Suppressor macrophage treated with lipopolysaccharide for 4 hours (primary cell): Measurements from ENCODE around the gene SULT6B1.
A peak's percentile ranks its signal among the peaks of the same experiment; 100 is the strongest.
"Not testable (repeated sequence)": the region's sequence is repeated elsewhere in the genome, so short reads cannot be mapped to it uniquely, and the experiment has no call there.

ENCODE experiments used
- DNase-seq: peaks from one replicate; pipeline ENCODE4 v3.0.0-alpha.2; 2020

The SULT6B1 gene, protein sequence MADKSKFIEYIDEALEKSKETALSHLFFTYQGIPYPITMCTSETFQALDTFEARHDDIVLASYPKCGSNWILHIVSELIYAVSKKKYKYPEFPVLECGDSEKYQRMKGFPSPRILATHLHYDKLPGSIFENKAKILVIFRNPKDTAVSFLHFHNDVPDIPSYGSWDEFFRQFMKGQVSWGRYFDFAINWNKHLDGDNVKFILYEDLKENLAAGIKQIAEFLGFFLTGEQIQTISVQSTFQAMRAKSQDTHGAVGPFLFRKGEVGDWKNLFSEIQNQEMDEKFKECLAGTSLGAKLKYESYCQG

DNA sequence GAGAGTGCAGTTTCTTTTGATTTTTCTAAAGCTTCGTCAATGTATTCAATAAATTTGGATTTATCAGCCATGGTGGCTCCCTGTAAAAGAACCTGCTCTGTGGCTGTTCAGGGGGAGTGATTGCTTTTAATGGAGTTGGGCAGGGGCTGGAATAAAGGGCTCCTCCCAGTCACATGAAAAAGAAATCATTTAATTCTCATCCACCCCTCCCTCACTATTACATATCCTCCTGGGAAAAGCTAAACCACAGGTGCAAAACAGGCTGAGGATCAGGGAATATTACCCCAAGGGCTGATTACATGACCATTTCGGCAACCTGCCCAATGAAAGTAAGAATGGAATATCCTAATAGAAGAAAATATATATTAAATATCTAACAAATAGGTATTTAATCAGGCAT lies at the start of gene SULT6B1:
Gene SULT6B1, minus strand, starts transcription at position 101 of the 400 bp plus-strand sequence. Its CDS starts 30 bp downstream, at position 71.
- no peak for DNase-seq

DNA sequence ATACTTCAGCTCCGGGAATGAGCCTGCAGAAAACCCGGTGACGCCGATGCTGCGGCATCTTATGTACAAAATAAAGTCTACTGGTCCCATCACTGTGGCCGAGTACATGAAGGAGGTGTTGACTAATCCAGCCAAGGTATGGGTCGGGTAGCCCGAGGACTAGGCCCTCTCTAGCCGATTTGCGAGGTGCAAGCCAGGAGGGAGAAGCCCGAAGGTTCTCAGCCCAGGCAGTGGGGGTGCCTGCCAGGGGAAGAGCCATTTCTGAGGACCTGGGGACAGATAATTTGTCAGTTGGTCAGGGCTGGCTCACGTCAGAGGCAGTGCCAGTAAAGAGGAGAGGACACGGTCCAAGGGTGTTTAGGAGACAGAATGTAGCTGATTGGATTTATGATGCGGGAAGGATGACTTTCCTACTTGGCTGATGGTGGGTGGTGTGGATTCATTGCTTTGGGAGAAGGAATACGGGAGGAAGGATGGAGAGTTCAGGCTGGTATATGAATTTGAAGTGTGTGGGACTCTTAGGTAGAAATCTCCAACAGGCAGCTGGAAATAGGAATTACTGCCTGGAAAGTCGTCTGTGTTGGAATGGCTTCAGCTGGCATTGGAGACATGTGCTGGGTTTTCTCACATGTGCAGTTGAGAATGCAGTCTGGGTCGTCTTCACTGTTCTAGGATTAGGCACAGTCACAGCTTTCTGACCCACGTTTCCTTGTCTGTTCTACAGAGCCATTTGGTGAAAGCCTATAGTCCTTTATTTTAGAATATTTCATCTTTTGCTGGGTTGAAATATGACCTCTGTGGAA lies 43.9 kb upstream of the SULT6B1 start:
- peak; percentile 16 for DNase-seq

DNA sequence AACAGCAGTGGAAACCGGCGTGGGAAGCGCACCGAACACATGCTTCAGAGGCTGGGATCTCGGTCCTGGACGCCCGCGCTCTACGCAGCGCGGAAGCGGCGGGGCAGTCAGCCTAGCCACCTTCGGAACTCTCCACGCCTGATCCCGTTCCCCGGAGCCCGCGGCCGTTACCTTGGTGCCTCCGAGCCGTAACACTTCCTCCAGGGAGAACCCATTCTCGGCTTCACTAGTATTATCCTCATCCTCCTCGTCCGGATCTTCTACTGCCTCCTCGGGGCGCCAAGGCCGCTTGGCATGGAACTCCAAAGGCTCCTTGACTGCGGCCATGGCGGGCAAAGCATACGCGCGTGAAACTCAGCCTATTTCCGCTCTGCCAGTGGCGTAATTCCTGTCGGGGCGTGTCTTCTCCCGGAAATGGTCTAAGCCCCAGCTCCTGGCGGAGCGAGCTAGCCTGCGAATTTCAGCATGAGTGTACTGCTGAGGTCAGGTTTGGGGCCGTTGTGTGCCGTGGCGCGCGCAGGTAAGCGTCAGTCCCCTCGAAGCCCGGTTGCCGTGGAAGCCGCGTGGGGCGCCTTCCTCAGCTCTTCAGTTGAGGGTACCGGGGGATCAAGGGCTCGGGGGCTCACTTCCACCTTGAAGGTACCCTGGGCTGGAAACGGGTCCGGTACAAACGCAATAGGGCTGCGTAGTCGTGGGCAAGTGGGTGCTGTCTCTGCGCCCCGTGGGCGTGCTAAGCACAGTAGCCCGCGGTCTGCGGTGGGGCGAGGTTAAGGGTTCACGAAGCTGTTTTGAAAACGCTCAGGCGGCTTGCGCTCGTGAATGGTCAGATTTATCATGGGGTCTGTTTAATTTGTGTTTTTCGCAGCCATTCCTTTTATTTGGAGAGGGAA lies 43.0 kb upstream of the SULT6B1 start, which contains the start of the genes CEBPZ and NDUFAF7:
Gene CEBPZ, minus strand, starts transcription at position 356 of the 890 bp plus-strand sequence. Its CDS starts 29 bp downstream, at position 327.
Gene NDUFAF7, plus strand, starts transcription at position 418 of the 890 bp plus-strand sequence. Its CDS starts 48 bp downstream, at position 466.
- peak; percentile 95 for DNase-seq

DNA sequence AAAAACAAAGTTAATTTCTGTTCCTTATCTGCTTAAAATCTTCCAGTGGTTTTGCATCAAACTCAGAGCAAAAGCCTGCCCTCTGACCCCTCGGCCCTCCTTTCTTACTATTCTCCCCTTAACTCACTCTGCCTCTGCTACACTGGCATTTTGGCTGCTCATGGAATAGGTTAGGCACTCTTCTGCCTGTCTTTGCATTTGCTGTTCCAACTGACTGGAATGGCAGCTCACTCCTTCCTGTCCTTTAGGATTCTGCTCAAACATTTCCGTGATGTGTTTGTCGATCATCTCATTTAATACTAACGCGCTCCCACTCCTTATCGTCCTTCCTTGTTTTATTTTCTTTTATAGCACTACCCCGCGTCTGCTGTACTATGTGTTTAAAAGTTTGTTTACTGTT lies 42.1 kb upstream of the SULT6B1 start:
- peak; percentile 7 for DNase-seq

DNA sequence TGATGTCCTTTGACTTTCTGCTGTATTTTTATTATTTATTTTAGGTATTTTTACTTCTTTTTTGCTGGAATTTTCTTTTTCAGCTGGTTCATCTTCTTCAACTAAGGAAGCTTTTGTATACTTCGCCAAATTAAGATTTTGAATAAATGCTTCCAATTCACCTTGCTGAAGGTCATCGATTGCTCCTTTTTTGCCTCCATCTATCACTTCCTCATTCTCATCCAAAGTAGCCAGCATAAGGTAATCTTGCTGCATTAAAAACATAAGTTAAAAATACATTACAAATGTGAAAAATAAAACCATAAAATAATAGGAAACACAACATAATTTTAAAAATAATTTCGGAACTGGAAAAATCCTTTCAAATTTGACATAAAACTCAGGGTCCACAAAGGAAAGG lies 40.3 kb upstream of the SULT6B1 start:
- DNase-seq, result no peak

DNA sequence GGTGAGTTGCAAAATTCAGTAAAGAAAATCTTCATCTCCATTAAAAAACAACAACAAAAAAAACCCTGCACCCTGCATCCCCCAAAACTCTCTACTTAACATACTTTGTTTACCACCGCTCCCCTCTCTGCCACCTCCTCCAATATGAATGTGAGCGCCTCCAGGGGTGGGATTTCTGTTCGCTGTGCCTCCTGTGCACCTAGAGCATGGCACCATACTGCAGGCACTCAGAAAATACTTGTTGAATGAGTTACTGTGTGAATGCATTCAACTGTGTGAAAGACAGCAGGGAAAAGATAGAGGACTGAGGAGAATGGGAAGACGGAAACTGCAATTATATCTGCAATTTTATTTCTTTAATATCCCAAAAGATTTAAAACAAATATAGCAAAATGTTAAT lies 38.4 kb upstream of the SULT6B1 start:
- no peak for DNase-seq

DNA sequence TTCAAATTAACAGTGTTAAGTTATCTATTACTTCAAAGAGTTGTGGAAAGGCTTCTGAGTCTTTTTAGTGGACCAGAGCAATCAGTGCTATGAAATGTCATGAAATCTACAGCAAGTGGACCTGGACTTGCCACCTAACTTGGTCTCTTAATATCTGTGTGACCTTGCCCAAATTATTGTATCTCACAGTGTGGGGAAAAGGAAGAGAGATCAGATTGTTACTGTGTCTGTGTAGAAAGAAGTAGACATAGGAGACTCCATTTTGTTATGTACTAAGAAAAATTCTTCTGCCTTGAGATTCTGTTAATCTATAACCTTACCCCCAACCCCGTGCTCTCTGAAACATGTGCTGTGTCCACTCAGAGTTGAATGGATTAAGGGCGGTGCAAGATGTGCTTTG lies 36.7 kb upstream of the SULT6B1 start:
- not testable (repeated sequence) for DNase-seq

DNA sequence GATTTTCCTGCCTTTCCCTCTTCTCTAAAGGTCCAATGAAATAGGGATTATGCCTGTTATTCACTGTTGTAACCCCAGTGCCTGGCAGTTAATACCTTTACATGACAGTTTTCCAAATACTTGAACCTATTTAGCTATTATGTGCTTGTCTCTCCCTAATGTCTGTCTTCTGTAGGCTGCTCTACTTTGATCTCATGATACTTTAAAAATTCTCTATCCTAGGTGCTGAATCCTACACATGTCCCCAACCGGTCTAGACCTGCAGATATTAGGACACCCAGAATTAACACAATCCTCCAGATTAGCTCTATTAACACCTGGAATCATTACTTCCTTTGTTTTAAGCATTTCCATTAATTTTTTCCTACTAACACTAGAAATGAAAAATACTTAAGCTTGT lies 35.6 kb upstream of the SULT6B1 start:
- no peak for DNase-seq

DNA sequence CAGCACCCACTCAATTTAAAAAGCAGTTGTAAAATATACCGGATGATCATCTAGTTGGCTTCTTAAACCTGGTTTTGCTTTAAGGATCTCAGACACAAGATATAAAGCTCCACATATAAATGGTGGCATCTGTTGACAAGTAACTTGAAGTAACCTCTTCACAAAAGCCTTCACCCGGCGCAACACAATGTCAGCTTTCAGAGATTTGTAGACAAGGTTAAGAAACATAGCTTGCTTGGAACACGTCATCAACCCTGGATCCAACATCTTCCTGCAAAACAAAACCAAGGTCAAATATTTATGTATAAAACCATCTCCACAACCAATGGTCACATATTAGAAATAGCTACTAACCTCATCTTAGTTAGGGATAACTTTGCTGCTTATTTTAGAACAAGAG lies 34.7 kb upstream of the SULT6B1 start:
- DNase-seq, result no peak

DNA sequence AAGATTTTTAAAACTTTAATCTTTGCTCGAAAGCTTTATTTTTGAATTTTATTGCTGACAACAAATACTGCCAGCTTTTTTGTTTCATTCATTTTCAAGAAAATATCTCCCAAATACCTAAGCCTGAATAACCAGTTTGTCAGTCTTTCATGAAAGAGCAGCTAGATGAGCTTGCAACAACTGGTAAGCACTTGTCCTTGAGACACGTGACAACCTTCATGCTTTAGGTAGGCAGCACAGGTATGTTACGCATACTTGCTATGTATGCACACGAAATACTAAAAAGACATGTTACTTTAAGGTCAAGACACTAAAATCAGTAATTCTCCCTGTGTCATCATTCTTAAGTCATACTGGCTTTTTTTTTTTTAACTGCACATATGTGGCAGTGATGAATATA lies 30.6 kb upstream of the SULT6B1 start:
- no peak for DNase-seq

DNA sequence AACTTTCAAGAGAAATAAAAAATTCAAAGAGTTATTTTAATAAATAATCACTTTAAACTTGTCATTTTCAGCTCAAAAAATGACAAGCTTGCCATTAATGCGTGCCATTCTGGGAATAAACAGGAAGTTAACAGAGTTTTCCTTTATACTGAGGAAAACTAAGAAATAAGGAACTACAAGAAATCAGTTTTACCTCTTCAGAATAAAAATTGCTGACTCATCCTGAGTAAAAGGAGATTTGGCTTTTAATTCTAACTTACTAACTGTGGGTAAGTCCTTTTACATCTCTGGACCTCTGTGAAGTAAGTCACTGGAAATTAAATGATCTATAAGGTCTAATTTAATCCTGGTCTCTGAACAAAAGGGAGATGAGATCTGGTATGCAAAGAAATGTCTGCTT lies 26.8 kb upstream of the SULT6B1 start:
- peak; percentile 36 for DNase-seq

DNA sequence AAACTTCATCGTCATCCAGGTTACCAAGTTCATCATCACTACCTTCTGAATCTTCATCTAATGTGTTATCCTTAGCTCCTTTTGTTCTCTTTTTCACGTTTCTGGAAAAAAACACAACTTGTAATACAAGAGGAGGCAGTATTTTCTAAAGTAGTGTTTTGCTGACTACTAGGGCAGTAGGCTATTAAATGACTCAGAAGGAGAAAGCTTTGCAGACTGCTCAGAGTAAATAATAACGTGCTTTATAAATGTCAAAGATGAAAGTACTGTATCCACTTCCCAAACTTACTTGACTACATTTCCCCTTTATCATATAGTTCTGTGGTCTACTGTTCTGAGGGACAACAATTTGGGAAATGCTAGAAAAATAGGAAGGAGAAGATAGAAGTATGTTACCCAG lies 23.5 kb upstream of the SULT6B1 start:
- DNase-seq, result no peak

DNA sequence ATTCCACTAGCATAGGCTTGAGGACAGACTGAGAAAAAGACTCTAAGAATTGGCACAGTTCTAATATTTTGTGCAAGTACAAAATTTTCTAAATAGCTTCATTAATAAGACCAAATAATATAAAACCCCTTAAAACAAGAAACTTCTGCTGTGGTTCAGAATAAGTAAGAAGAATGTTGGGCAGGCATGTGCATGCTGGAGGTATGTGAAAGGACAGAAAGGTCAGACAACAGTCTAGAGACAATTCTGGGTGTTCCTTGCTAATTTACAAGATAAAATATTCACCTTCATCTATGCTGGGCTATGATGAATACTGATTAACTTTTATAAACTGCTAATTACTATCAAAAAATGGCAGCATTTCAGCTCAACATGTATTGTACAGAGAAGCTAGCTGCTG lies 22.7 kb upstream of the SULT6B1 start:
- DNase-seq, result no peak

DNA sequence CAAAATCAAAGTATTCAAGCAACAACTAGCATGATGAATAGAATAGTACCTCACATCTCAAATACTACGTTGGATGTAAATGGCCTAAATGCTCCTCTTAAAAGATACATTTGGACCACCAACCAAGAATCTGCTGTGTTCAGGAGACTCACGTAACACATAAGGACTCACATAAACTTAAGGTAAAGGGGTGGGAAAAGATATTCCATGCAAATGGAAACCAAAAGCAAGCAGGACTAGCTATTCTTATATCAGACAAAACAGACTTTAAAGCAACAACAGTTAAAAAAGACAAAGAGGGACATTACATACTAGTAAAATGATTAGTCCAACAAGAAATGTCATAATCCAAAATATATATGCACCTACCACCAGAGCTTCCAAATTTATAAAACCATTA lies 18.3 kb upstream of the SULT6B1 start:
- DNase-seq, result not testable (repeated sequence)

DNA sequence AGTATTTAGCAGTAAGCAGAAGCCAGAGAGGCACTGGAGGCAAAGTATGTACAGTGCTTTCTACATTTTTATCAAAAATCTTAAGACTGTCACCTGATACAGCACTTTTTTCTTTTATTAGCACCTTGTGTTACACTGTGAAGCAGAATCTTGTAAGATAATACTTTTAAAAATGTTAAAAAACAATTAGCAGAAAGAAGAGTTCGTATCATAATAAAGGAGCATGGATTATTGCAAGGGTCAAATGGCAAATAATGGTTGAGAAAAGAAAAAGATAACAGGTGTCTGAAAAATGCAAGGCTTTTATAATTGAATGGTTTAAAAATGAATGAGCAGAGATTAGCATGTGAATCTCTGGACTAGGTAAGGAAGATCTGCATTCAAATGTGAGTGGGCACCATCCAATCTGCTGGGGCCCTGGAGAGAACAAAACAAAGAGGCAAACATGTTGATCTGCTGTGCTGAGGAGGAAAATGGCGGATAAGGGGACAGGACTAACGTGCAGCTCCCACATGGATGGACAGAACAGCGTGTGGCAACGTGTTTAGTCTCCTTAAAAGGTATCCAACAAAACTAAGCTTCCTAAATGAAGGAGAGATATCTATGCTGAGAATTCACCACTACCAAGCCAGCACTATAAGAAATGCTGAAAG lies 17.3 kb upstream of the SULT6B1 start:
- DNase-seq, result no peak

DNA sequence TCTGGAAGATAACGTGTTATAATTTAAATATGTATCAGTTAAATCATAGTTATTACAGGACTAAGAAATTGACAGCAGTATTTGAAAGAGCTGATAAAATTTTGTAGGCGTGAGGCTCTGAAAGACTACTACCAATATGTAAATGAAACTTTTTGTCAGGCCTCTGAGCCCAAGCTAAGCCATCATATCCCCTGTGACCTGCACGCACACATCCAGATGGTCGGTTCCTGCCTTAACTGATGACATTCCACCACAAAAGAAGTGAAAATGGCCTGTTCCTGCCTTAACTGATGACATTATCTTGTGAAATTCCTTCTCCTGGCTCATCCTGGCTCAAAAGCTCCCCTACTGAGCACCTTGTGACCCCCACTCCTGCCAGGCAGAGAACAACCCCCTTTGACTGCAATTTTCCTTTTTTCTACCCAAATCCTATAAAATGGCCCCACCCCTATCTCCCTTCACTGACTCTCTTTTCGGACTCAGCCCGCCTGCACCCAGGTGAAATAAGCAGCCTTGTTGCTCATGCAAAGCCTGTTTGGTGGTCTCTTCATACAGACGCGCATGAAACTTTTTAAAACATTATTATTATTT lies 16.7 kb upstream of the SULT6B1 start:
- not testable (repeated sequence) for DNase-seq

DNA sequence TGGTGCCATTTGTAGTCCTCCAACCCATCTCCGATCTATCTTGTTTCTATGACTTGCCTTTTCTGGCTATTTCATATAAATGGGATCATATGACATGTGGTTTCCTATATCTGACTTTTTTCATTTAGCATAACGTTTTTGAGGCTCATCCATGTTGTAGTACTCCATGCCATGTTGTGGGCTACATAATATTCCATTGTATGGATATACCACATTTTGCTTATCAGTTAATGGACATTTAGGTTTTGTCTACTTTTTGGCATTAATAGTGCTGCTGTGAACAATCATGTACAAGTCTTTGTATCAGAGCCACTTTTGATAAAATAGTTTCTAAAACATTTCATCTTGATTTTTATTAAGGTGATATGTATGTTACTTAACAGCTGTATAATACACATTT lies 15.2 kb upstream of the SULT6B1 start:
- no peak for DNase-seq

DNA sequence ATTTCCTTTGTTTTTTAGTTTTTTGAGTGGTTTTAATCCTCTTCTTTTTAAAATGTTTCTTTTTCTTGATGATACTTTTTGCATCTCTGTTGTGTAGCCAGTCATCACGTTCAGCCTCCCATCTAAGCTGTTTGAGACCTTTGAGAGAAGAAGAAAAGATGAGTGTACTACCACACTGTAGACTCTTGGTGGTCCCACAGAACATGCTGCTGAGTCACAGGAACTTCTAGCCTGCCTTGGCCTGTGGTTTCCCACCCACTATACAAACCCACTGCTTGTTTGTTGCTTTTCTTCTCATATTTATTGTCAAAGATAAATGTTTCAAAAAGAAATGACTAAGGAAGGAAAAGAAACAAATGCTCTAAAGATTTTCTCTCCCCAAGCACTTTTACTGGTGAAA lies 13.3 kb upstream of the SULT6B1 start:
- DNase-seq, result no peak

DNA sequence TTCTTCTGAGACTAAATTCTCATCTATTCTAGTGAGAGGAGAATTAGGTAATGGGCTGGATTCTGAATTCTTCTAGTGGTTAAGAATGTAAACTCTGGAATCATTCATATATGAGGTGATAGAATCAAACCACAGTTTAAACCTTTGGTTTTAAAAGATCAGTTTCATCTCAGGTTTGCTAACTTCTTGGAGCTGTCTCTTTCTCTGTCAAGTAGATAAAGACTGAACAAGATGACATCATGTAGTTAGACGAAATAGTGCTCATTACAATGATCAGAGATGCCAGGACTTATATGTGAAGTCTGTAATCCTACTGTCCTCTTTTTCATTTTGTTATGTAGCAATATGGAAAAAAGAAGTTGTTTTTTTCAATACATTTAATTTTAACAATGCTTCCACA lies 12.7 kb upstream of the SULT6B1 start:
- DNase-seq, result no peak

DNA sequence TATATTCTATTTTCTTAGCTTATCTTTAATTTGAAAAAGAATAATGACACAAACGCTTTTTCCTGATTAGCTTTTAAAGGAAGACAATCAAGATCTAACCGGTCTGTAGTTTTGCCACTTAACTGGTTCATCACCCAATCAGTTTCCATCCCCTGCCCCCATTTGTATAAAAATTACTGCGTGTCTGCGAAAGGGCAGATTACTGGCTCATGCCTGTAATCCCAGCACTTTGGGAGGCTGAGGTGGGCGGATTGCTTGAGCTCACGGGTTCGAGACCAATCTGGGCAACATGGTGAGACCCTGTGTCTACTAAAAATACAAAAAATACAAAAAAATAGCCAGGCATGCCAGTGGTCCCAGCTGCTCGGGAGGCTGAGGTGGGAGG lies 10.2 kb upstream of the SULT6B1 start:
- DNase-seq, result no peak

DNA sequence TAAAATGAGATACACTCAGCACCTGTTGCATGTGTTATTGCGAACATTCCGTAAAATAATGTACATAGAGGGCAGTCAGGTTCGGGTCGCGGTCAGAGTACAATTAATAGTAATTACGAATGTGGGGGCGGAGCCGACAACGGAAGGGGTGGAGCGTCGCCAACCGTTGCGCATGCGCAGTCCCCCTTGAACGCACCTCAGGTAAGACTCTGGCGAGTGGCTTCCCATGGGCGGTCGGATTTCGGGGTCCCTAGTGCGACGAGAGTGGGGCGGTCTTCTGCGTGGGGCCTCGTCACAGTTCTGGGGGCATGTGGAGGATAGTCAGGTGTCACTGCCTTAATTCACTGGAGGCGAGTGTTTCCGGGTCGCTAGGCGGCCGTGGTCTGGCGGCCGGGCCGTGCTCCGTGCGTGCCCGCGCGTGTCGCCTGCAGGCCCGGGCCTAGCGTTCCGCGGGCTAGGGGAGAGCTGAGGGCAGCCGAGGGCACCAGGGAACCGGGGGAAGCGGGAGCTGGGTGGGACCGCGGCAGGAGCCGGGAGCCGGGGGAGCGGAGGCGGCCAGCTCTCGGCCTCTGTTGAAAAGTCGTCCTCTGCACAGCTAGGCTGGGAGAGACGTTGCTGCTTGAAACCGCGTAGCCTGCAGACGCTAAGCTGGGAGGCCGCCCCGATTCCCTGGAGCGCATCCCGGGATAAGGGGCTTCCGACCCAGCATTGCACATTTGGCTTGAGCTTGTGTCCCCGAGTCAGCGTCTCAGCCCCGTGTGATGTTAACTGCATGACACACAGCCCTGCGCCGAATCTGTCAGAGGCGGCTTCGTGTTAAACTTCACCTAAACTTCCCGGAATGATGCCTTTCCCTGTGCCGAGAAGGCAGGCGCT lies 8.1 kb upstream of the SULT6B1 start, which contains the start of gene CEBPZOS:
Gene CEBPZOS, plus strand, starts transcription at position 177 of the 876 bp plus-strand sequence. CDS start 3,209 bp downstream, outside the sequence.
- DNase-seq, result peak; percentile 91
